GM19324 (cell line): ENCODE data around the gene RAB4A.
A peak's percentile ranks its signal among the peaks of the same experiment; 100 is the strongest.
"Not testable (repeated sequence)": the region's sequence is repeated elsewhere in the genome, so short reads cannot be mapped to it uniquely, and the experiment has no call there.

Experiments used
- ATAC-seq: cut with Tn5 transposase; IDR thresholded peaks from one replicate; pipeline ENCODE4 v1.9.1; 2021; ENCODE audit warnings: mild to moderate bottlenecking, moderate library complexity; ENCODE audit not compliant: unreplicated experiment, low FRiP score

RAB4A gene

DNA sequence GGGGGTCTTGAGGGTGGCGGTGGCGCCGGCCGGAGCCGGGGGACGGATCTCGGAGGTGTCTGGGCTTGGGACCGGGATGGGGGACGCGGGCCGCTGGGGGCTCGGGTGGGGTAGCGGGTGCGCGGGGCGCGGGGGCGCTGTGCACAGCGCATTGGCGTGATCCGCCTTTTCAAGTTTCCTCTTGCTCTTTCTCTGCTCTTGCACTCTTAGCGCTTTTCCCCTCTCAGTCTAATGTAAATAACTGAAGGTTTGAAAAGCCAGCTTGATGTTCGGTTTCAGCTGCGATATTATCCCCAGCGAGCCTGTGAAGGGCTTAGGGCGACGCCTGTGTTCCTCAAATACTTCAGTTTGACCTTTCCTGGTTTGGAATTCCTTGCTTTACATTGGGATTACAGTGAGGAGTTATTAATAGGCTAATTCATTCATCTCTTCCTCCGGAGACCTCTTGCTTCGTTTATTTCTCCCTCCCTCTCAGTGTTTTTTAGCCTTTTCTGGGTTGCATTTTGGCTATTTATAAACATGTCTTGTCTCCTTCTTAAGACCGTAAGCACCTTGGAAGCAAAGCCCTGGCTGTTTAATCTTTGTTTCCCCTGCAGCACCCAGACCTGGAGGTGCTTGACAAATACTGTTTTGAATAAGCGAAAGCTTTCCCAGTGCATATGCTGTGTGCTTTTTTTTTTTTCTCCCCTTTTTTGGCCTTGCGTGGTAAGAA is 693 bp downstream of the RAB4A start:
- peak; percentile 46 for ATAC-seq

DNA sequence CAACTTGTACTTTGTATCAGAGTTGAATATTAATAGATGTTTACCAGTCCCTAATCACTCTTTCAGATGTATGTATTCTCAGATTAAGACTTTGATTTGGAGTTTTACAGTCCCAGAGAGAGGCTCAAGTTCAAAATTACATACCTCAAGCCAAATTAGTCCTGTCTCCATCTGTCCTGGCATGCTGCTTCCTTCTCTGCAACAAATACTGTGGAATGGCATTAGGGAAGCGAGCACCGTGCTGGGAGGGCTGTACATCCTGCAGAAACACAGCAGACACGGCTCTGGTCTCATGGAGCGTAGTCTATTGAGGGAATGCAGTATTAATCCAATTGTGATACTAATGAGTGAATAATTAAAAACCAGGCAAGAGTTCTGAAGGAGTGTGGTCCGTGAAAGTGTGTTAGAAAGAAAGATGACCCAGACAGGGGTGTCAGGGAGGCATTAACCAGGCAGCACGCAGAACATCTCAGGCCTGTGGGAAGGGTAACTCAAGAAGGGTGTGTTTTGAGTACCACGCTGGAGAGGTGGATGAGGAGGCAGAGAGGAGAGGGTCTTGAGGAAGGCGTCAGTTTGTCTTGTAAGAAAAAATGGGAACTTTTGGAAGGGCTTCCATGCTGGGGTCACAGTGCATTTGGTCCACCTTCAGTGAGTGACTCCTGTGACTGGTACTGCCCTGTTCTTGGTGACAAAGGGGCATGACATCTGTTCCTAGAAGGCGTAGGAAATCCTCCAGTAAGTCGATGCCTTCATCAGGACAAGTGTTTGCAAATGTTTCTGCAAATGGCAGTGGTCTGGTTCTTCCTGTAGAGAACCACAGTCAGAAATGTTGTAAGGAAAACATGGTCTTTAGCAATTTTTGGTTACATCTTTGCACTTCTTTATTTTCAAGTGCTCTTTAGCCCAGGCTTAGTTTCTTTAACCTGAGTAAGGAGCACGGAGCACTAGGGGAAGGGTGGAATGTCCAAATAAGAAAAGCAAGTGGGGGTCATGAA is 1.6 kb downstream of the RAB4A start:
- ATAC-seq = no peak

DNA sequence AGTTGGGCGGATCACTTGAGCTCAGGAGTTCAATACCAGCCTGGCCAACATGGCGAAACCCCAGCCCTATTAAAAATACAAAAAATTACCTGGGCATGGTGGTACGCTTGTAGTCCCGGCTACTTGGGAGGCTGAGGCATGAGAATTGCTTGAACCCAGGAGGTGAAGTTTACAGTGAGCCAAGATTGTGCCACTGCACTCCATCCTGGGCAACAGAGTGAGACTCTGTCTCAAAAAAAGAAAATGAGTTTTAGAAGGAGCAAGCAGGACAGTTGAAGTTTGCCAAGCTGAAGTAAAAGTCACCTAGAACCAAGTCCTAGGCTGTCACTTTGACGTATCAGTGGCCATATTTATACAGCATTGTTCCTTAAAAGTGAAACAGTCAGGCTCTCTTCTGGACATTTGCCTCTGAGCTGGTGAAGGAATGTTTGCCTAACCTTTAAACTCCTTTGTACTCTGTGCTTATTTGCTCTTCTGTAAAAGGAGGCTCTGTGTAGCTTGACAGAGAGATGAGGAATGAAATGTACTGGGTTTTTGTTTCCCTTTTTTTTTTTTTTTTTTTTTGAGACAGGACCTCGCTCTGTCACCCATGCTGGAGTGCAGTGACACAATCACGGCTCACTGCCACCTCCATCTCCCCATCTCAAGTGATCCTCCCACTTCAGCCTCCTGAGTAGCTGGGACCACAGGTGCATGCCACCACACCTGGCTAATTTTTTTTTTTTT is 2.8 kb downstream of the RAB4A start:
- ATAC-seq = no peak

DNA sequence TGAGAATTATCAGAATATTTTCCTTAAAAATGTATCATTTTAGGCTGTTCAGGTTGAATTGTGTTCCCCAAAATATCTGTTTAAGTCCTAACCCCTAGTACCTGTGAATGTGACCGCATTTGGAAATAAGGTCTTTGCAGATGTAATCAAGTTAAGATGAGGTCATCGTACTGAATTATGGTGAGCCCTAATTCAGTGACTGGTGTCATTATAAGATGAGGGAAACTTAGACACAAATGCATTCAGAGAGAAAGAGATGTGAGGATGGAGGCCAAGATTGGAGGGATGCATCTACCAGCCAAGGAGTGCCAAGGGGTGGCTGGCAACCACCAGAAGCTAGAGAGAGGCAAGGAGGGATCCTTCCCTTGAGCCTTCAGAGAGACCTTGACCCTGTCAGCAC is 4.1 kb downstream of the RAB4A start:
- no peak for ATAC-seq

DNA sequence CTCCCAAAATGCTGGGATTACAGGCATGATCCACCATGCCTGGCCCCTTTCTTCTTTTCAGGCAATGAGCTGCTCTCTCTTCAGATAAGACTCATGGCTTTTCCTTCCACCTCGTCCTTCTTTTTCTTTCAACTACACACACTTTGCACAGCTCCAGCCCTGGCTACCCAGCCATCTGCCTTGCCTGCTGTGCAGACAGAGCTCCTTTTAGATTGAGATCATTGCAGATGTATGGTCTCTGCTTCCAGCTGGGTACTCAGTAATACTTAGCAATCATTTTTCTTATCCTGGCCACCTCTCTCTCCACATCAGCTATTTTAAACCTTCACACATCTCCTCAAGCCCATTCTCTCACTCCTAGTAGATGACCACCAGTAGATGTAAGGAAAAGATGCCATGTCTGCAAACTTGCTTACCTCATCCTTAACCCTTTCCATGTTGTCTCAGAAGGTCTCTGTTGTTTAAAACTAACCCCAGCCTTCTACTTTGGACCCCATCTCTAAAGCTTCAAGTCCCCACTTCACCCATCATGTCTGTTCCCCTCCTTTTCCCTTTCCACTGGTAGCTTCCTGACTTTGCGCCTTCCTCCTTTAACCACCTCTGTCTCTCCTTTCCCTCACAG is 7.3 kb downstream of the RAB4A start:
- ATAC-seq = no peak

DNA sequence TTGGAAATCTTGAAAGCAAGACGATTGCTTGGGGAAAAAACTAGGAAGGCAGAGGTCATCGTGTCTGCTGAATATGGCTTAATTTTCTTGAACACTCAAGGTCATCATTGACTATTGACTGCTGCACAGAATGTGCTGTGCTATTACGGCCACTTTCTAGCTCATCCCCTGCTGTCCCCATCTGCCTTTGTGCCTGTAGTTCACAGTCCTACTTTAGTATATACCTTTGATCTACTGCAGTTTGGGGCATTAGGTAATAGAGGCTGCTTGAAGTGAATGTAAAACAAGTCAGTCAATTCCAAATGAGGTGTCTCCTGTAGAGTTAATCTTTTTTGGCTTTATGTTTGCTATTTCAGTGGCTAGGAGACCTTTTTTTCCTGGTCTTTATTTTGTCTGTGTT is 8.3 kb downstream of the RAB4A start:
- no peak for ATAC-seq

DNA sequence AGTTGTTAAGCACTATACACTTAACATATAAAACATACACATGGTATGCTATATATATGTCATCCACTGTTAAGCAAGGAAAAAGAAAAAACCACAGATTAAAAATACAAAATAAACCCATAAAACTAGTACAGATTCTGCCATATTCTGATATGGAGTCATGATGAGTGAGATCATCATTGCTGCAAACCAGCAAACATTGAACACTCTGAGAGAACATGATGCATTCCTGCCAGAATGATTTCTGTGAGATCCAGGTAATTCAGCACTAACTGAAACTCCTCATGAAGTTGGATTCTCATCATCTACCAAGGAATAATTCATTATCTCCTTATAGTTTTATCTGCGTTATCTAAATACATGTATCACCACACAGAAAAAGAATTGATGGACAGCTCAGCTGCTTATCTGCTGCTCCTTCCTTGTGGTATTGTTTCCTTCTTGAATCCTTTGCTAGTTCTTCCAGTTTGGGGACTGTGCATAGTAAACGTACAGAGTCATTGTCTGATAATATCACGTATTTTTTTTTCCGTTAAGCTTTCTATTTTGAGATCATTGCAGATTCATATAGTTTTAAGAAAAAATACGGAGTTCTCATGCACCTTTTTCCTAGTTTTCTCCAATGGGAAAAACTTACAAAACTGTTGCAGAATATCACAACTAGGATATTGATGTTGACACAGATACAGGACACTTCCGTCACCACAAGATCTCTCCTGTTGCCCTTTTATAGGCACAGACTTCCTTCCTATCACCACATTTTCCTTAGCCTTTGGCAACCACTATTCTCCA is 9.3 kb downstream of the RAB4A start:
- ATAC-seq = no peak

DNA sequence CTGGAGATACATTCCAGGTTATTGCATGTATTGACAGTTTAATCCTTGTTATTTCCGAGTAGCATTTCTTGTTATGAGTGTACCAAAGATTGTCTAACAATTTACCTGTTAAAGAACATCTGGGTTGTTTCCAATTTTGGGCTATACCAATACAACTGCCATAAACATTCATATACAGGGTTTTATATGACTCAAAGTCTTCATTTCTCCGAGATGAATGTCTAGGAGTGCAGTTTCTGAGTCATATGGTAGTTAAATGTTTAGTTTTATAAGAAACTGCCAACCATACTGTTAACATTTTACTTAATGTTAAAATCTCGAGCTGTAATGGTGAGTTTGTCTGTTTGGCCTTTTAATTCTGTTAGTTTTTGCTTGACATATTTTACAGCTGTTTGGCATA is 10.0 kb downstream of the RAB4A start:
- no peak for ATAC-seq

DNA sequence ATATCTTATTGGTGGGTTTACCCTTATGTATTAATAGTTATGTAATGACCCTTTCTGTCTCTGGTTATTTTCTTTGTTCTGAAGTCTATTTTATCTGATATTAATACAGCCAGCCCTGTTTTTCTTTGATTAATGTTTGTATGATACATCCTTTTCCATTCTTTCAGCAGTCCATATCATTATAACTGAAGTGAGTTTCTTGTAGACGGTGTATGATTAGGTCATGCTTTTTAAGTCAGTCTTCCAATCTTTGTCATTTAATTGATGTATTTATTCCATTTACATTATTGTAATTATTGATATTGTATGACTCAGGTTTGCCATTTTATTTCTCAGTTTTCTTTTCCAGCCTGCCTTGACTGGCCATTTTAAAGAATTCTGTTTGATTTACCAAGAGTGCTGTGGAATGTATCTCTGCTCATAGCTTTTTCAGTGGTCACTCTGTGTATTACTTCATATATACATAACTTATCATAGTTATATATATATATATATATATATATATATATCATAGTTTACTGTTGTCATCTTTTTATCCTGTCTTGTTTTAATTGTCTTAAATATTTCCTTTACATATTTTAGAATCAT is 10.5 kb downstream of the RAB4A start:
- no peak for ATAC-seq

DNA sequence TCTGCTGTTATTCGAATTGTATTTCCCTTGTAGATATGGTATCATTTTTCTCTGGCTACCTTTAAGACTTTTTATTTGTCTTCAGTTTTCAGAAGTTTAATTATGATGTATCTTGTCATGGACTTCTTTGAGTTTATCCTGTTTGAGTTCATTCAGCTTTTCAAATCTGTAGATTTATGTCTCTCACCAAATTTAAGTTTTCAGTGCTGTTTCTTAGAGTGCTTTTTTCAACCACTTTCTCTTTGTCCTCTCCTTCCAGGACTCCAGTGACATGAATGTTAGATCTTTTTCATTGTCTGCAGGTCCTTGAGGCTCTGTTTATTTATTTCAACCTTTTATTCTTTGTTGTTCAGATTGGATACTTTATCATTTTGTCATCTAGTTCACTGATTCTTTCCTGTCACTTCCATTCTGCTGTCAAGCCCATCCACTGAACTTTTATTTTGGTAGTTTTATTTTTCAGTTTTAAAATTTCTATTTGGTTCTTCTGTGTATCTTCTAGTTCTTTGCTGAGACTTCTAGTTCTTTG is 11.4 kb downstream of the RAB4A start:
- no peak for ATAC-seq

DNA sequence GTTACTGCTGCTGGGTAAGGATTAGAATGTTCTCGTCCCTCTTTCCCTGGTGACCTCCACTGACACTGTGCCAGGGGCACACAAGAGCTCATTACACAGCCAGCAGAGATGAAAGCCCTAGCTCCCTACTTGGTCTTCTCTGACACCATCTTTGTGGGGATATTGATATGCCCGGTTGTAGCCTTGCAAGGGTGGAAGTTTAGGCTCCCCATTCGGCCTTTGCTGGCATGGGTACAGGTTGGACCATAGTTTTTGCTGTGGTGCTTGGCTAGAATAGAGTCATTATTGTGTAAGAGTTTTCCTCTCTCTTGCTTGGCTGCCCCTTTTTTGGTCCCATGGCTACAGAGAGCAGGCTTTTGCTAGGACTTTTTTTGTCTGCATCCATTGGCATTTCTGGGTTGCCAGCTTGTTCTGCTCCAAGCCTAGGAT is 12.3 kb downstream of the RAB4A start:
- no peak for ATAC-seq

DNA sequence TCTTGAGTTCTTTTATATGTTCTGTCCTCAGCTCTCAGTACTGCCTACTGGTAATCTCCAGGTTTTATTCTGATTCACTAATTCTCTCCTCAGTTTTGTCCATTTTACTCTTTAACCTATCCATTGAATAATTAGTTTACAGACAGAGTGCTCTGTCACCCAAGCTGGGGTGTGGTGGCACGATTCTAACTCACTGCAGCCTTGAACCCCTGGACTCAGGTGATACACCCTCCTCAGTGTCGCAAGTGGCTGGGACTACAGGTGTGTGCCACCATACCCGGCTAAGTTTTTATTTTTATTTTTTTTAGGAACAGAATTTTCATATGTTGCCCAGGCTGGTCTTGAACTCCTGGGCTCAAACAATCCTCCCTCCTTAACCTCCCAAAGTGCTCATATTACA is 14.0 kb downstream of the RAB4A start:
- ATAC-seq = no peak

DNA sequence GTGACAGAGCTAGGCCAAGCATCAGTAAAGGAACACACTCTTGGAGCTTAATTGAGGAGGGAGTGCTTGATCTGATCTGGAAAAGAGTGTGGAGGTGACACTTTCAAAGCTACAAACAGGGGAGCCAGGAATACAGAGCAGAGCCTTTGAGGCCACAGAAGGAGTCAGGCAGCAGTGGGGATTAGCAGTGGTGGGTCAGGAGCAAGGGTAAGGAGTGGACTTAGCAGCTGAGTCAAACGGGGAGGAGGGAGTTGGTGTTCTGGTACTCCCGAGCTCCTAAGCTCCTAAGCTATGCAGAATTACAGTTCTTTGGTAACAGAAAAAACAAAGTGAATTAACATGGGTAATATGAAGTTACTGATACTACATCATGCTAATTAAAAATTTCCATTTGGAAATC is 14.5 kb downstream of the RAB4A start:
- ATAC-seq = no peak

DNA sequence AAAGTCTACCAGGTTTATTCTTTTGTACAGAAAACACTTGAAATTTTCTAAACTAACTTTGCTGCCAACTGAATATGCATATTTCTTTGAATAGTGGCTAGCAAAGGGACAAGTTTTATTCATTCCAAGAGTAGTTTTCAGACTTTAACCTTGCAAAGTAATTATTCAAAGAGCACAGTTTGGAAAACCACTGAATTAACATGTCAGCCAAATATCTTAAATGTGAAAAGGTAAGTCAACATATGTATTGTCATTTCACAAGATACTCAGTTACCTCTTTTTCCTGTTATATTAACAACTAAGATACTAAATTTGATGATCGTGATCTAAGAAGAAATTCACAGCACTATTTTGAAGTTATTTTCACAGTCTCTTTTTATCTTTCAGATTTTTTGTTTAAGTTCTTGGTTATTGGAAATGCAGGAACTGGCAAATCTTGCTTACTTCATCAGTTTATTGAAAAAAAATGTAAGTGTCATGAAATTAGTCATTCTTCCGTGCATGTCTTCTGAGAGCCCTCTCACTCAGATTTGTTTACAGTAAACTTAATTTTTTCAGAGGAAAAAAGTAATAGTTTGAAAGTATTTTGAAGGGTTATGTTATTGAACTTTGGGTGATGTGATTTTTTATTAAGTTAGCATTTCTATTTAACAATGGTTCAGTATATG is 15.3 kb downstream of the RAB4A start:
- no peak for ATAC-seq

DNA sequence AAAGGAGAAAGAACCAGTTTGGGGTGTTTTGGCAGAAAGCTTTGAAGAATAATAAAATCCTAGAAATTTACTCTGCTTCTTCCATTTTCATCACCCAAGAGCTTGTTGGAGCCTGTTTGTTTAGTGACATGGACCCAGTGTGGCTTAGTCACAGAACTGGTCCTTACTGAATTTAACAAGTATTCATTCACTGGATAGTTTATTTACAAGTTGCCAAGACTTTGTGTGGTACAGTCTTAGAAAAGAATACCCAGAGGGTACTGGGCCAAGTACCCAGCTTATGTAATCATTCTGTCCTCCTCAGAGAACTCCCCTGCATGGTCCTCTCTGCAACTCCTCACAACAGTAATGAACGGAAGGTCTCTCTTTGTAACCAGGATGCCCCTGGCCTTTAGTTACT is 16.4 kb downstream of the RAB4A start:
- ATAC-seq = no peak

DNA sequence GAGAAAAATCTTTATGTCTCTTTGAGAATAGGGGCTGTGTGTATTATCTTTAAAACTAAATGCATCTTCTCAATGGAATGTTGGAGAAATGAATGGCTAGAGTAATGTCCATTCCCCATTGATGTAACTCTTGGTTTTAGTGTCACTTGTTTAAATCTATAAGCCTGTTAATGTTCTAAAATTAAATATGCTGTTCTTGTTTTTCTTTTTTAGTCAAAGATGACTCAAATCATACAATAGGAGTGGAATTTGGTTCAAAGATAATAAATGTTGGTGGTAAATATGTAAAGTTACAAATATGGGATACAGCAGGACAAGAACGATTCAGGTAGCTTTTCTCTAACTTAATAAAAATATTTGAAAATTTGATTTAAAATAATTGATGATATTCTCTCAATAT is 17.6 kb downstream of the RAB4A start:
- no peak for ATAC-seq

DNA sequence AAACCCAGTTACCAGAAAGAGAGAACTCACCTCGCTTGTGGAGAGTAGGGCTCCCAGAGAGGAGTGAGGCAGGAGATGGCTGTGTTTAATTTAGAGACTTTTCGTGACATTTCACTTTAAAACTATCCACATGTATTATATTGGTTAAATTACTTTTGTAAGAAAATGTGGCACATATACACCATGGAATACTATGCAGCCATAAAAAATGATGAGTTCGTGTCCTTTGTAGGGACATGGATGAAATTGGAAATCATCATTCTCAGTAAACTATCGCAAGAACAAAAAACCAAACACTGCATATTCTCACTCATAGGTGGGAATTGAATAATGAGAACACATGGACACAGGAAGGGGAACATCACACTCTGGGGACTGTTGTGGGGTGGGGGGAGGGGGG is 20.8 kb downstream of the RAB4A start:
- not testable (repeated sequence) for ATAC-seq

DNA sequence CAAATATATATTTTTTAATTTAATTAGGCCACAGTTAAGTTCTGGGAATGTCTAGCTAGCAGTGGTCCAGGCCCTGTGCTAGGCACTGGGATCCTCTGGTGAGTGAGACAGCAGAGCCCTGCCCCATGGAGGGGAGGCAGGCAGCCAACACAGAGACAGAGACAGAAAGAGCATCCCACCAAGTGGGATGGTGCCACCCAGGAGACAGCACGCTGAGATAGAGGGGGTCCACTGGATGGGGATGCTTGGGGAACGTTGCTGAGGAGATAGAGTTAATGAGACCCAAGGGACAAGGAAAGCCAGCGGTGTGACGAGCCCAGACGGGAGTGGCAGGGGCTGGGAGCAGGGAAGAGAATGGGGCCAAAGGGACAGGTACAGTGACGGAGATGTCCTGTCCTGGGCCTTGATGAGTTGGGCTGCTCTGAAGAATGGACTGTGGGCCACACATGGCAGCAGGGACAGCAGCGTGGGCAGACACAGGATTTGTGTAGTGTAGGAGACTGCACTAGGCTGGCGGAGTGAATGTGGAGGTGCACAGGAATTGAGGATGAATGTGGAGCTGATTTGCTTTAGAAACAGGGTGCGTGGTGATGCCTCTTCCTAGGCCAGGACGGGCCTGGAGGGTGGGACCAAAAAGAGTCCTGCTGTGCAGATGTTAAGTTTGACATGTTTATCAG is 22.8 kb downstream of the RAB4A start:
- ATAC-seq = no peak
